SK-N-DZ (cell line): ENCODE data around the gene PRAMEF17. TPM values are rescaled to one million over a fixed set of nuclear protein-coding genes. Genes with fewer than 3 reads are reported as not detected.
A peak's percentile ranks its signal among the peaks of the same experiment; 100 is the strongest.
"Not testable (repeated sequence)": the region's sequence is repeated elsewhere in the genome, so short reads cannot be mapped to it uniquely, and the experiment has no call there.

Experiments used
- DNase-seq: peaks from one replicate; pipeline ENCODE4 v3.0.0-alpha.2; 2015; ENCODE audit warnings: low spot score
- polyA plus RNA-seq, 2 experiments: library from polyadenylated mRNA; depleted of rRNA; stranded (reverse); fragments of >200 nt; gene quantifications; 2 replicates each; pipeline ENCODE4 v1.2.3, GENCODE V29; 2014

Gene PRAMEF17
- not detected in 2 replicates for polyA plus RNA-seq (2014; cell fraction: cytosol; rRNA removed)
- not detected in 2 replicates for polyA plus RNA-seq (2014; cell fraction: nucleus; rRNA removed)

GRCh38 chr1:13389332-13389731 lies at the start of gene PRAMEF17:
TSS of gene PRAMEF17 (plus strand) at chr1:13389632. CDS start at chr1:13389658, 26 bp downstream.
- not testable (repeated sequence) for DNase-seq

DNA sequence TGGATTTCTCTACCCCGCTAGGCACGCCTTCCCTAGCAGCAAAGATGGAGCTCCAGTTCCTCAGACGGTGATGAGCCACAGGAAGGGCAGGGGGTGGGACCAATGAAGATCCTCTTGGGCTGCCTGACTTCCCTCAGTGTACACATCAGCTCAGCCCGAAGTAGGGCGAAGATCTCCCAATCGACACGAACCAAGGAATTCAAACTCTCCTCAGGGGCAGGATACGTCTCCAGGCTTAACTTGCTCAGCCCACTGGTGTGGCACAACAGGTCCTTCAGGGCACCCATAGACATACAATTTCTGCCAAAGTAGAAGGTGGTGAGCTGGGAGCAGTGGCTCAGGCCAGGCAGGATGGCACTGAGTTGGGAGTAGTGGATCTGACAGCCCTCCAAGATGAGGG lies 46.9 kb upstream of the PRAMEF17 start:
- DNase-seq: not testable (repeated sequence)

GRCh38 chr1:13347034-13347433 lies 42.4 kb upstream of the PRAMEF17 start, which contains the start of gene PRAMEF14:
TSS of gene PRAMEF14 (minus strand) at chr1:13347134. CDS start at chr1:13345314, 1,820 bp downstream.
- DNase-seq: not testable (repeated sequence)

DNA sequence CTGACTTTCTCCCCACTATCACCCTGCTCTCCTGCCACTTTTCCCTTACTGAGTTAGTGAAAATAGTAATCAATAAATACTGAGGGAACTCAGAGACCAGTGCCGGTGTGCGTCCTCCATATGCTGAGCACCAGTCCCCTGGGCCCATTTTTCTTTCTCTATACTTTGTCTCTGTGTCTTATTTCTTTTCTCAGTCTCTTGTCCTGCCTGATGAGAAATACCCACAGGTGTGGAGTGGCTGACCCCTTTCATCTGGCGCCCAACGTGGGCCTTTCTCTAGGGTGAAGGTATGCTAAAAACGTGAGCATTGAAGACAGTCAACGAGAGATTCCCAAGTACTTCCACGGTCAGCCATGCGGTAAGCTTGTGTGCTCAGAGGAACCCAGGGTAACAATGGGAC lies 36.0 kb upstream of the PRAMEF17 start:
- not testable (repeated sequence) for DNase-seq

- not testable (repeated sequence) for DNase-seq
Observed at GRCh38 chr1:13354475-13354874, 35.0 kb upstream of the PRAMEF17 start.

DNA sequence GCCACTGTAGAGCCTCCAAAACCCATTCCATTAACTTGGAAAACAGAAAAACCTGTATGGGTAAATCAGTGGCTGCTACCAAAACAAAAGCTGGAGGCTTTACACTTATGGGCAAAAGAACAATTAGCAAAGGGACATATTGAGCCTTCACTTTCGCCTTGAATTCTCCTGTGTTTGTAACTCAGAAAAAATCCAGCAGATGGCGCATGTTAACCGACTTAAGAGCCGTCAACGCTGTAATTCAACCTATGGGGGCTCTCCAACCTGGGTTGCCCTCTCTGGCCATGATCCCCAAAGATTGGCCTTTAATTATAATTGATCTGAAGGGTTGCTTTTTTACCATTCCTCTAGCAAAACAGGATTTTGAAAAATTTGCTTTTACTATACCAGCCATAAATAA lies 32.7 kb upstream of the PRAMEF17 start:
- peak; percentile 10 for DNase-seq

DNA sequence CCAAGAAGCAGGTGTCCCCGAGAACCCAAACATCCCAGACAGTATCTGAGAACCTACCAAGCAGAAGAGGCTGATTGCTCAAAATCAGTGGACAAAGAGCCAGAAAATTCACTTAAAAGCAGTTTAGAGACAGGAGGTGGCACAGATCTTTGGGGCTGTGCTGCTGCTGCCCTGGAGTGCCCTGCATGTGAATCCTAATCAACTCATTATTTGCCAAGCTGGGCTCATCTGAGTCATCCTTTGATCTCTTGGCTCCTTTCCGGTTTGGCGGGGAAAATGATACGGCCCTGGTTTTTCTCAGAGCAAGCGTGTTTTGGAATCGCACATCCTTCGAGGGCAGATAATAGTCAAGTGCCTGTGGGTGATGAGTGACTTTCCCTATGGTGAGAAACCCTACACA lies 27.1 kb upstream of the PRAMEF17 start:
- not testable (repeated sequence) for DNase-seq

DNA sequence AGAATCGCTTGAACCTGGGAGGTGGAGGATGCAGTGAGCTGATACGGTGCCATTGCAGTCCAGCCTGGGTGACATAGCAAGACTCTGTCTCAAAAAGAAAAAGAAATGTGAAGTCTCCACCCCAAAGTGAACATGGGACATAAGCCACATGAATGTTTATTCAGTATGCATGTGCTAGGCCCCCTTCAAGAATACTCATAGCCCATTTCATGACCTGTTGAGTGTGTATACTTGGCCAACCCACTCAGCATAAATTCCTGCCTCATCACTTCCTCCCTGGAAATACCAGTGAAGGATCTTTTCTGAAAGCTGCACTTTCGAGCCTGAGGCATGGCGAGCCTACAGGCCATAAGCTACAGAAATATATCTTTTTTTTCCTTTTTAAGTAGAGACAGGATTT lies 24.5 kb upstream of the PRAMEF17 start:
- DNase-seq: not testable (repeated sequence)

GRCh38 chr1:13366536-13366935 lies 22.9 kb upstream of the PRAMEF17 start:
- DNase-seq: not testable (repeated sequence)

- DNase-seq: peak; percentile 1
Observed at GRCh38 chr1:13368544-13368943, 20.9 kb upstream of the PRAMEF17 start.

GRCh38 chr1:13378983-13379382 lies 10.4 kb upstream of the PRAMEF17 start:
- DNase-seq: not testable (repeated sequence)

GRCh38 chr1:13380380-13380779 lies 9.1 kb upstream of the PRAMEF17 start:
- DNase-seq: not testable (repeated sequence)

GRCh38 chr1:13393004-13393403 lies 3.6 kb downstream of the PRAMEF17 start:
- DNase-seq: not testable (repeated sequence)

DNA sequence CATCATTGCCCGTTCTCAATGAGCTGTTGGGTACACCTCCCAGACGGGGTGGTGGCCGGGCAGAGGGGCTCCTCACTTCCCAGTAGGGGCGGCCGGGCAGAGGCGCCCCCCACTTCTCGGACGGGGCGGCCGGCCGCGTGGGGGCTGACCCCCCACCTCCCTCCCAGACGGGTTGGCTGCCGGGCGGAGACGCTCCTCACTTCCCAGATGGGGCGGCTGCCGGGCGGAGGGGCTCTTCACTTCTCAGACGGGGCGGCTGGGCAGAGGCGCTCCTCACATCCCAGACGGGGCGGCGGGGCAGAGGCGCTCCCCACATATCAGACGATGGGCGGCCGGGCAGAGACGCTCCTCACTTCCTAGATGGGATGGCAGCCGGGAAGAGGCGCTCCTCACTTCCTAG lies 5.3 kb downstream of the PRAMEF17 start:
- DNase-seq: not testable (repeated sequence)

DNA sequence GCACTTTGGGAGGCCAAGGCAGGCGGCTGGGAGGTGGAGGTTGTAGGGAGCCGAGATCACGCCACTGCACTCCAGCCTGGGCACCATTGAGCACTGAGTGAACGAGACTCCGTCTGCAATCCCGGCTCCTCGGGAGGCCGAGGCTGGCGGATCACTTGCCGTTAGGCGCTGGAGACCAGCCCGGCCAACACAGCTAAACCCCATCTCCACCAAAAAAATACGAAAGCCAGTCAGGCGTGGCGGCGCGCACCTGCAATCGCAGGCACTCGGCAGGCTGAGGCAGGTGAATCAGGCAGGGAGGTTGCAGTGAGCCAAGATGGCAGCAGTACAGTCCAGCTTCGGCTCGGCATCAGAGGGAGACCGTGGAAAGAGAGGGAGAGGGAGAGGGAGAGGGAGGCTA lies 5.9 kb downstream of the PRAMEF17 start:
- DNase-seq: not testable (repeated sequence)

DNA sequence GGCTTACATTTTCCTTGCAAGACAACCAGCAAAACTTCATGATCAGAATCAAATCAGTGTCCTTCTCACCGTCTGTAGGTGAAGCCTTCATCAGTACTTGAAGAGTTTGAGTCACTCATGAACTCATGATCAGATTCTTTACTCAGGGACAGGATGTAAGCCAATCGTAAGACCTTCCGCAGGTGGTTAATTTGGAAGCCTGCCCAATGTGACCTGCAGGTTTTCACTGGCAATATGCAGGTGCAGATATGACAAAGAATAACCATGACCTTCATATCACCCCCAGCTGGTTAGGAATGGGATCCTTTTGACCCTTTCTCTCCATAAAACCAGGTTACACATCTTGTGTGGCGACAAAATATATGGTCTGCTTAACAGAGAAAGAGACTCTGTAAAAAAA lies 18.4 kb downstream of the PRAMEF17 start:
- no peak for DNase-seq

- not testable (repeated sequence) for DNase-seq
Observed at GRCh38 chr1:13410150-13410549, 20.7 kb downstream of the PRAMEF17 start, which contains the start of gene PRAMEF20. TSS of gene PRAMEF20 (plus strand) at chr1:13410450. CDS start at chr1:13416355, 5,905 bp downstream.

GRCh38 chr1:13430495-13430894 lies 41.1 kb downstream of the PRAMEF17 start:
- DNase-seq: no peak

DNA sequence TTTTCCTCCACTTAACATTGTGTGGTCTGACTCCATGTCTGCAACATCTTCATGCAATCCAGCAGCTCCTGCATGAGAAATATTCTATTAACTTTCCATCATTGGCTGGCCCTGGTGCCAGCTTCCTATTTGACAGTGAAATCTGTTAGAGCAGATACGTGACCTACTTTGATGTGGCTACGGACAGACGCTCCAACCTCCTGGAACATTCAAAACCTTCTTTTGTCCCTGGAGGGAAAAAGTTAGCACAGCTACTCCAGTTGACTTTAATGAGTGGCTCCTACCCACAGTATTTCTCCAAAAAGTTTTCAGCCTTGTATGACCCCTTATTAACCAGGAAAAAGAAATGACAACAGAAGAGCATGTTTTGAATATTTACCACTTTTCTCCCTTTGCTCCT lies 42.8 kb downstream of the PRAMEF17 start:
- DNase-seq: no peak

DNA sequence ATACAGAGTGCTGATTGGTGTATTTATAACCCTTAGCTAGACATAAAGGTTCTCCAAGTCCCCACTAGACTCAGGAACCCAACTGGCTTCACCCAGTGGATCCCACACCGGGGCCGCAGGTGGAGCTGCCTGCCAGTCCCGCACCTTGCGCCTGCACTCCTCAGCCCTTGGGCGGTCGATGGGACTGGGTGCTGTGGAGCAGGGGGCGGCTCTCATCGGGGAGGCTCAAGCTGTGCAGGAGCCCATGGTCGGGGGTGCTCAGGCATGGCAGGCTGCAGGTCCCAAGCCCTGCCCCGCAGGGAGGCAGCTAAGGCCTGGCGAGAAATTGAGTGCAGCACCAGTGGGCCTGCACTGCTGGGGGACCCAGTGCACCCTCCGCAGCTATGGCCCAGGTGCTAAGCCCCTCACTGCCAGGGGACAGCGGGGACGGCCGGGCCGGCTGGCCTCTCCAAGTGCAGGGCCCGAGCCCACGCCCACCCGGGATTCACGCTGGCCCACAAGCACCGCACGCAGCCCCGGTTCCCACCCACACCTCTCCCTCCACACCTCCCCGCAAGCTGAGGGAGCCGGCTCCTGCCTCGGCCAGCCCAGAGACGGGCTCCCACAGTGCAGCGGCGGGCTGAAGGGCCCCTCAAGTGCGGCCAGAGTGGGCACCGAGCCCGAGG lies 44.4 kb downstream of the PRAMEF17 start:
- not testable (repeated sequence) for DNase-seq

- no peak for DNase-seq
Observed at GRCh38 chr1:13435458-13435857, 46.0 kb downstream of the PRAMEF17 start.

GRCh38 chr1:13439104-13439783 lies 49.8 kb downstream of the PRAMEF17 start:
- DNase-seq: not testable (repeated sequence)
